Activated CD8-positive, alpha-beta T cell treated with anti-CD3 and anti-CD28 coated beads for 36 hours (primary cell): ENCODE measurements around the gene HLF. TPM values are rescaled to one million over a fixed set of nuclear protein-coding genes. Genes with fewer than 3 reads are reported as not detected.

Experiments
- ATAC-seq: fragments of 200-7000 bp; cut with Tn5 transposase; one replicate; pipeline ENCODE4 v1.10.0; 2021; ENCODE audit warnings: mild to moderate bottlenecking, moderate library complexity
- CTCF ChIA-PET: fragments of 350-600 bp; sonication (Branson Sonifier 250); formaldehyde crosslinking; loops from one replicate; lab custom pipeline; 2021; ENCODE audit warnings: antibody characterized with exemption; lab: Charles Lee
- POLR2A ChIA-PET: fragments of 350-600 bp; sonication (Branson Sonifier 250); formaldehyde crosslinking; loops from one replicate; lab custom pipeline; 2021; ENCODE audit warnings: antibody characterized with exemption; lab: Charles Lee
- DNase-seq: peaks from one replicate; pipeline ENCODE4 v3.0.0-alpha.2; 2020
- H3K27ac Mint-ChIP-seq: one replicate; pipeline ENCODE4 v1.8.0; 2021; ENCODE audit warnings: mild to moderate bottlenecking, mixed read lengths
- H3K27me3 Mint-ChIP-seq: one replicate; pipeline ENCODE4 v1.8.0; 2021; ENCODE audit warnings: mixed read lengths
- H3K36me3 Mint-ChIP-seq: one replicate; pipeline ENCODE4 v1.8.0; 2021; ENCODE audit warnings: low read depth, mixed read lengths
- H3K4me1 Mint-ChIP-seq: one replicate; pipeline ENCODE4 v1.8.0; 2021; ENCODE audit warnings: low read depth, mixed read lengths
- H3K4me3 Mint-ChIP-seq: one replicate; pipeline ENCODE4 v1.8.0; 2021; ENCODE audit warnings: mild to moderate bottlenecking, moderate library complexity, mixed read lengths
- H3K9me3 Mint-ChIP-seq: one replicate; pipeline ENCODE4 v1.8.0; 2021; ENCODE audit warnings: mixed read lengths
- intact Hi-C: fragments of 100-400 bp; cut with micrococcal nuclease; formaldehyde crosslinking; loops from one replicate; pipeline ENCODE4 v1.10.0; 2022
- total RNA-seq, 2 experiments: library from RNA; stranded (reverse); gene quantifications; one replicate each; pipeline ENCODE4 v1.2.3, GENCODE V29; 2021
- TF ChIP-seq, protein P1 (sequence below): fragments of 200-600 bp; IDR thresholded peaks from one replicate; pipeline ENCODE4 v1.8.0; 2022; ENCODE audit warnings: antibody characterized with exemption, mild to moderate bottlenecking

Gene HLF
- total RNA-seq, 2 experiments from 2014 or later, result 0.25 to 0.72 TPM

DNA sequence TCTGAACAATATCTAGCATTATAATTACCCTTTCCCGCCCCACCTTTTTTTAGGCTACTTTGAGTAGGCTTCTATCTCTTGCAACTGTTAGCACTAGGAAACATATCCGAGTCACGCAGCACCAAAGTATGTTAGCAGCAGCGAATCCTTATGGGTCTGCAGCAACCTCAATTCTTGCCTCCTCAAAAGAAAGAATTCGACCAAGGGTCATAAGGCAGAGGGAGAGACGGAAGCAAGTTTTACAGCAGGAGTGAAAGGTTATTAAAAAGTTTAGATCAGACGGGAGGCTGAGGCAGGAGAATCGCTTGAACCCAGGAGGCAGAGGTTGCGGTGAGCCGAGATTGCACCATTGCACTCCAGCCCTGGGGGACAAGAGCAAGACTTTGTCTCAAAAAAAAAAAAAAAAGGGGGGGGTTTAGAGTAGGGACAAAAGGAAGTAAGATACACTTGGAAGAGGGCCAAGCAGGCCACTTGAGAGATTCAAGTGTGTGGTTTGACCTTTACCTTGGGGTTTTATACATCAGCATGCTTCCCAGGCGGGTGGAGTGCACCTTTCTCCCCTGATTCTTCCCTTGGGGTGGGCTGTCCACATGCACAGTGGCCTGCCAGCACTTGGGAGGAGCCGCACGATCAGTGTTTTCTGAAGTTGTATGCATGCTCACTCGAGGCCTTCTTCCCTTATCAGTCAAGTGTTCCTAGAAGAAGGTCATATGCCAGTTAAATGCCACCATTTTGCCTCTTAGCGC lies 67.7 kb downstream of the HLF start:
- H3K4me1 Mint-ChIP-seq, result peaks cover 5% of the 10 kb centered on the region
- peaks cover 12% of the 10 kb centered on the region for H3K27me3 Mint-ChIP-seq
- TF ChIP-seq, protein P1, sequence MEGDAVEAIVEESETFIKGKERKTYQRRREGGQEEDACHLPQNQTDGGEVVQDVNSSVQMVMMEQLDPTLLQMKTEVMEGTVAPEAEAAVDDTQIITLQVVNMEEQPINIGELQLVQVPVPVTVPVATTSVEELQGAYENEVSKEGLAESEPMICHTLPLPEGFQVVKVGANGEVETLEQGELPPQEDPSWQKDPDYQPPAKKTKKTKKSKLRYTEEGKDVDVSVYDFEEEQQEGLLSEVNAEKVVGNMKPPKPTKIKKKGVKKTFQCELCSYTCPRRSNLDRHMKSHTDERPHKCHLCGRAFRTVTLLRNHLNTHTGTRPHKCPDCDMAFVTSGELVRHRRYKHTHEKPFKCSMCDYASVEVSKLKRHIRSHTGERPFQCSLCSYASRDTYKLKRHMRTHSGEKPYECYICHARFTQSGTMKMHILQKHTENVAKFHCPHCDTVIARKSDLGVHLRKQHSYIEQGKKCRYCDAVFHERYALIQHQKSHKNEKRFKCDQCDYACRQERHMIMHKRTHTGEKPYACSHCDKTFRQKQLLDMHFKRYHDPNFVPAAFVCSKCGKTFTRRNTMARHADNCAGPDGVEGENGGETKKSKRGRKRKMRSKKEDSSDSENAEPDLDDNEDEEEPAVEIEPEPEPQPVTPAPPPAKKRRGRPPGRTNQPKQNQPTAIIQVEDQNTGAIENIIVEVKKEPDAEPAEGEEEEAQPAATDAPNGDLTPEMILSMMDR, result no peak
- H3K27ac Mint-ChIP-seq, result no peak overlapping the region
- H3K9me3 Mint-ChIP-seq, result no peaks in the 10 kb centered on the region
- DNase-seq, result peak; percentile 26
- H3K4me3 Mint-ChIP-seq, result no peak overlapping the region
- ChIA-PET POLR2A (no interaction called here), CTCF (no interaction called here)
- H3K36me3 Mint-ChIP-seq, result no peaks in the 10 kb centered on the region
- intact Hi-C loops, result no loop called here
- ATAC-seq, result no peak

GRCh38 chr17:55334285-55334684 lies 69.5 kb downstream of the HLF start:
- Mint-ChIP-seq H3K27me3 (peaks cover 19% of the 10 kb centered on the region), H3K4me3 (no peak overlapping the region), H3K27ac (no peak overlapping the region), H3K4me1 (peaks cover 5% of the 10 kb centered on the region), H3K9me3 (no peaks in the 10 kb centered on the region), H3K36me3 (no peaks in the 10 kb centered on the region)
- TF ChIP-seq, protein P1, result no peak
- intact Hi-C loops, result no loop called here
- POLR2A ChIA-PET, result interaction anchor here (1.2 kb wide), 1 partner anchor 10 kb away, joined by 4 read pairs; no protein-coding TSS in a partner anchor
- CTCF ChIA-PET, result interaction anchor here (2.0 kb wide), 1 partner anchor 23 kb away, joined by 4 read pairs; no protein-coding TSS in a partner anchor
- no peak for DNase-seq
- ATAC-seq, result no peak

DNA sequence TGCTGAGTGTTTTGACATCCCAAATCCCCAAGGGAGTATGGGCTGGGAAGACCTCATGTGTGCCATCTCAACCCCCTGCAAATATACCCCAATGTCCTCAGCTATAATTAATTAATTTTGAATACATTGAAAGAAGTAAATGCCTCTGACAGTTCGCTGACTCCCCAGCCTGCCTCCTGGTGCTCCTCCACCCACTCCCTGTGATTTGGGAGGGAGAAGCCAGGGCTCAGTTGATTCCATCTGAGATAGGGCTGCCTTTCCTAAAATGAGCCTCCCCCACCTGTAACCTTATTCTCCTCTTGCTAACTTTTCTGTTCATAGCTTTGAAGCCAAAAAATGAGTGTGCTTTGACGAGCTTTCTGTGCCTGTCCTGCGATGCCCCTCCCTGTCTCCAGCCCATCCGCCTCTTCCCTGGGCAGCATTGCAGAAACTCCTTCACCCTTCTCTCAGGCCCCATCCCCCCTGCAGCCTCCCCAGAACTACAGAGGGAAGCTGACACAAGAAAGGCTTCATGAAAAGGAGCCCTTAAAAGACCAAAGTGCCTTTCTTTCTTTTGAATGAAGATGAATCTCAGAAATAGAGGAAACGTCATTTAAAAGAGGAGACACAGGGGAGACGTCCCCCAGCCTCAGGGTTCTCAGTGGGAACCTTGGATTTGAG lies 70.3 kb downstream of the HLF start:
- TF ChIP-seq, protein P1, result no peak

GRCh38 chr17:55335625-55336024 lies 70.9 kb downstream of the HLF start:
- Mint-ChIP-seq H3K9me3 (no peaks in the 10 kb centered on the region), H3K27me3 (peaks cover 25% of the 10 kb centered on the region), H3K27ac (no peak overlapping the region), H3K4me3 (no peak overlapping the region), H3K36me3 (no peaks in the 10 kb centered on the region), H3K4me1 (peaks cover 14% of the 10 kb centered on the region)
- POLR2A ChIA-PET, result interaction anchor here (1.2 kb wide), 1 partner anchor 12 kb away, joined by 4 read pairs; no protein-coding TSS in a partner anchor
- CTCF ChIA-PET, result interaction anchor here (2.0 kb wide), 1 partner anchor 22 kb away, joined by 4 read pairs; no protein-coding TSS in a partner anchor
- TF ChIP-seq, protein P1, result no peak
- intact Hi-C loops, result no loop called here
- no peak for DNase-seq
- ATAC-seq, result no peak

More for the DNA sequence above, 70.3 kb downstream of the HLF start:
- H3K9me3 Mint-ChIP-seq, result no peaks in the 10 kb centered on the region
- no peak overlapping the region for H3K27ac Mint-ChIP-seq
- ATAC-seq (no peak), DNase-seq (no peak)
- ChIA-PET CTCF (interaction anchor here (2.0 kb wide), 1 partner anchor 22 kb away, joined by 4 read pairs; no protein-coding TSS in a partner anchor), POLR2A (interaction anchor here (1.2 kb wide), 1 partner anchor 11 kb away, joined by 4 read pairs; no protein-coding TSS in a partner anchor)
- peaks cover 27% of the 10 kb centered on the region for H3K27me3 Mint-ChIP-seq
- no peaks in the 10 kb centered on the region for H3K36me3 Mint-ChIP-seq
- H3K4me1 Mint-ChIP-seq, result peaks cover 12% of the 10 kb centered on the region
- no peak overlapping the region for H3K4me3 Mint-ChIP-seq
- intact Hi-C loops, result no loop called here
